GM19043 (cell line): ENCODE measurements around the gene CFAP45.

Source experiments
- ATAC-seq: cut with Tn5 transposase; IDR thresholded peaks from one replicate; pipeline ENCODE4 v1.9.1; 2021; ENCODE audit warnings: low read depth; ENCODE audit not compliant: unreplicated experiment

The CFAP45 gene

GRCh38 chr1:159880430-159880829 lies 19.5 kb downstream of the CFAP45 start:
- no peak for ATAC-seq

DNA sequence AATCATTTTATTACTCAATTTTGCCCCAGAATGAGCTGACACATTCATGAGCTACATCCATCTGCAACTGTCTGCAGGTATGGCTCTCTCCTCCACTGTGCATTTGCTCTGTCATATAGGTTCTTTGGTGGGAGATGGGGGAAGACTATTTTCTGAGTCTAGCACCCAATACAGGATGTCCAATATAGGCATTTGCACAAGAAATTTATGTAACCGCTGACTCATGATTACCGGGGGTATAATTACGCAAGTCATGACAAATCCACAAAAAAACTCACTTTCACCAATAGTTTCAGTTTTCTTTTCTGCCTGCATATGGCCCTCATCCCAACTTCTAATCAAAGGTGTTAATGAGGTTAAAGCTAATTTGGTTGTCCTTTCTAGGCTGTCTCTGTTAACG lies 20.0 kb downstream of the CFAP45 start:
- no peak for ATAC-seq

DNA sequence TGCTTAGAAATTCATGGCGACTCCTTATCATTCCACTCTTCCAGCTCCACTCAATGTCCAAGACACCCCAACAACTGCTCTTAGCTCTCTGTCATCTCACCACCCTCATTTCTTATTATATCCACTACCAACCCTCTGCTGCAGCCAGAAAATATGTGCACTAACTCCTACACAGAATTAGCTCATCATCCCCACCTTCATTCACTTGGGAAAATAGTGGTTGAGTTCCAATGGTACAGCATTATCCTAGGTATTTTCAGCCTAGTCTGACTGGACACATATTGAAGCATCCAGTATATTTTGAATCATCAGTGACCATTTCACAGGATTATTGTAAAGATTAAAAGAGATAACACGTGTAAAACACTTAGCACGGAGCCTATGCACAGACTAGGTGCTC lies 20.8 kb downstream of the CFAP45 start:
- ATAC-seq, result no peak

DNA sequence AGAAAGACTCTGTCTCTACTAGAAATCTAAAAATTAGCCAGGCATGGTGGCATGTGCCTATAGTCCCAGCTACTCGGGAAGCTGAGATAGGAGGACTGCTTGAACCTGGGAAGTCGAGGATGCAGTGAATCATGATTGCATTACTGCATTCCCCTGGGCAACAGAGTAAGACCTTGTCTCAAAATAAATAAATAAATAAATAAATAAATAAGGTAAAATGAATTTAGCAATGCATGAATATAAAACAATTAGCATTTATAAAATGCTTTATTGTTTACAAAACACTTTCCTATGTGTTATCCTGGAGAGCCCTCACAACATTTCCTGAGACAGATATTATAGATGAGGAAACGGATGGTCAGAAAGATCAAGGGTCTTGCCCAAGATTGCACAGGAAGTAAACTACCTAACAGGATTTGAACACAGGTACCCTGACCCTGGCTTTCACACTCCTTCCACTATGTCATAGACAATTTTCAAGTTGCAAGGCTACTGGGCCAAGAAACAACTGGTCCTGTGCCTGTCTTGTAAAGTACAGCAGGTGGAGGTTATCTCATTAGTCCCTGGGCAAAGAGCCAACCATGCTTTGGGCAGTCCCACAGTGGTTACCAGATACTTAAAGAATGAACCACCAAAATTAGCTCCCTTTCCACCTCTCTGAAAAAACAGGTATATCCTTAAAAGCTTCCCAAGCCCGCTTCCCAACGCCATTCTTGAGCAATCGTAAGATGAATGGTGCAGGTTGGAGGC lies 22.1 kb downstream of the CFAP45 start:
- no peak for ATAC-seq

- no peak for ATAC-seq
Measured at GRCh38 chr1:159873530-159874143, 26.3 kb downstream of the CFAP45 start.

GRCh38 chr1:159872891-159873290 lies 27.1 kb downstream of the CFAP45 start:
- no peak for ATAC-seq

DNA sequence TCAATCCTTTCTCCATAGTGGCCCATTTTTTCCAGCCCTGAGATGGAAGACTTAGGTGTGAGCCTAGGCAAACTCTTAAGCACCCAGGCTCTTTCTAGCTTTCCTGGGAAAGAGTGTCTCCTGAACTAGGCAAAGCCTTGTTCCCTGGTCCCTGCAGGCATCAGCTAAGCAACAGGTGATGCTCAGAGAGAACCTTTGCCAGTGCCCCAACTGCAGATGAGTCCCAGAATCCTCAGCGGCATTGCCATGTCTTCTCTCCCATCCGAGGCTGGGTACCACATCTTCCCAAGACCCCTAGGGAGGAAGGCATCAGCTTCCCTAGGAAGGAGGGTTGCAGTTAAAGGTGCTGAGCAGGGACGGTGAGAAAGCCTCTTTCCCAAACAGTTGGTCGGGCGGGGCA lies 29.3 kb downstream of the CFAP45 start:
- no peak for ATAC-seq

GRCh38 chr1:159869607-159870006 lies 30.4 kb downstream of the CFAP45 start:
- ATAC-seq, result no peak

GRCh38 chr1:159869173-159869572 lies 30.8 kb downstream of the CFAP45 start:
- no peak for ATAC-seq

DNA sequence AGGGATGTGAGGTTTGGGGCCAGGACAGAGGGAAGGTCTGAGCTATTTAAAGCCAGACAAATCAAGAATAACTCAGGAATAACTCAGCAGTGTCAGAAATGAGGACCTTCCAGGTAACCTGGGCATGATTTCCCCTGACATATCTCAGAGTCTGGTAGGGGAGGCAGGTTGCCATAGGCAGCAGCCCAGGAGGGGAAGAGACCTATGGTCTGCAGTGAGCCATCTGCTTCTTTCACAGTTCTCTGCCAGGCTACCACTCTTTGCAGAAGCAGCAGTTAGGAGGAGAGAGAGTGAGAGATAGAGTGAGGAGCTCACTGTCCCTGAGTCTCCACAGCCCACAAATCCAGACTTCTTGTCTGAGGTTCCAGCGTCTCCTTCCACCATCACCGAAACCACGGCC lies 31.2 kb downstream of the CFAP45 start:
- no peak for ATAC-seq

DNA sequence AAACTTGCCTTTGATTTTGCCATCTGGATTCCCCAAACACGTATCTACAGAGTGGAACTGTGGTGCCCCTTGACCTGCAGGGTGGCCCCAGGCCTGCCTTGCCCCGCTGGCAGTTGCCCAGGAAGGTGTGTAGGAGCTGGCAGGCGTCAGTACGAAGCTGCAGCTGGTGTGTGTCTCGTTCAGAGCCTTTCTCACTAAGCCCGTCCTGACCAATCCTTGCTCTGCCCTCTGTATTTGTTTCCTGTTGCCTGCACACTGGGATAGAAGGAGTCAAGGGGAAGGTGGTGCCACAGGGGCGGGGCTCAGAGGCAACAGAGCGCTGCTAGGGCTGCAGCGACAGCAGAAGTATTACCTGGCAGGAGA lies 32.3 kb downstream of the CFAP45 start:
- ATAC-seq, result no peak

GRCh38 chr1:159866905-159867663 lies 32.9 kb downstream of the CFAP45 start:
- no peak for ATAC-seq

DNA sequence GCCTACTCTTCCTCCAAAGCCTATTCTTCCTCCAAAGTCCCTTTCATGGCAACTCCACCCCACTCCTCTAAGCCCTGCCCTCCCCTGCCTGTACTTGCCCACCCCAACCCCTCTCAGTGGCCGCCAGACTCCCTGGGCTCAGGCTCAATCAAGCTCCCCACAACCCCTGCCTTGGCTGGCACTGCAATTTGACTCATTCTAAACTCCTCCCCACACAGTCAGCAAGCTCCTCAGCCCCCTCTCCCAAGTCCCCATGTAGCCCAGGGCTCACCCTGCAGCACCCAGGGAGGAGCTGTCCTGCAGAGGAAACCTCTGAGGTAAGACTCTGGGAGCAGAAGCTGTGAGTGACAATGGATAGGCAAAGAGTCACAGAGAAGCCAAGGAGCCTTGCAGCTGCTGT lies 33.9 kb downstream of the CFAP45 start:
- no peak for ATAC-seq

- no peak for ATAC-seq
Measured at GRCh38 chr1:159864262-159864661, 35.7 kb downstream of the CFAP45 start.

- ATAC-seq, result no peak
Measured at GRCh38 chr1:159862557-159862956, 37.4 kb downstream of the CFAP45 start, which contains the start of gene VSIG8. Gene VSIG8, minus strand, starts transcription at chr1:159862657. Its CDS starts 136 bp downstream, at chr1:159862521.

- ATAC-seq, result no peak
Measured at GRCh38 chr1:159862031-159862430, 37.9 kb downstream of the CFAP45 start.

GRCh38 chr1:159861218-159861617 lies 38.7 kb downstream of the CFAP45 start:
- no peak for ATAC-seq

- no peak for ATAC-seq
Measured at GRCh38 chr1:159860456-159860855, 39.5 kb downstream of the CFAP45 start.

DNA sequence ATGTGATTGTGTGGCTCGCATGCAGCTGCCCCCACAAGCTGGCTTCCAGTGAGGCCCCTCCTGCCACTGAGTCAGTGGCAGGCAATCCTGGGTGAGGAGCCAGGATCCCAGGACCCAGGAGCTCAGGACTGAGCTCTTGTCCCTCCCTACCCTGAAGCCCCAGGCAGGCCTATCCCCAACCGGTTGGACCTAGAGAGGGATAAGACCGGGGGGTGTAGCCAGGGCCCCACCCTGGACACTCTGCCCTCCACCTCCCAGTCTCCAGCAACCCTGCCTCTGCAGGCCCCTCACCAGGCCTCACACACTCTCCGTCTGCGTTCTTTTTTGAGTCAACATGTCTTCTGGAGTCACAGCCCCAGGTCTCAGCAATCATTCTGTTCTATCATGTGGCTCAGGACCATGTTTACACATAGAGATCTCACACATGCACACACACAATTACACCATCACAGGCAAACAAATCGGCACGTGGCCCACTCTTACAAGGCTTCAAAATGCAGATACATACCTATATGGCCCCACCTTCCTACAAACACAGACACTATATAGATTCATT lies 40.1 kb downstream of the CFAP45 start:
- ATAC-seq, result no peak

GRCh38 chr1:159857889-159858288 lies 42.1 kb downstream of the CFAP45 start:
- no peak for ATAC-seq

- no peak for ATAC-seq
Measured at GRCh38 chr1:159856576-159856975, 43.4 kb downstream of the CFAP45 start.
